Stomach (tissue), 9 donors: ENCODE data around the gene SLC7A14. TPM values are rescaled to one million over a fixed set of nuclear protein-coding genes. Genes with fewer than 3 reads are reported as not detected.
A peak's percentile ranks its signal among the peaks of the same experiment; 100 is the strongest.

Source experiments
- DNase-seq, 2 donors: peaks; one replicate each; pipeline versions ENCODE4 v3.0.0 to v3.0.0-alpha.2; 2013 to 2019
- H3K27ac ChIP-seq, 5 donors: fragments of 200-600 bp in 4 of 5; sonication (generic) in 4 of 5; one replicate each; pipeline ENCODE4 v1.5.1; 2013 to 2019; ENCODE audit warnings: mild to moderate bottlenecking in 1 of 5, moderate library complexity in 1 of 5
- H3K27me3 ChIP-seq, 3 donors: fragments of 200-600 bp; sonication (generic); one replicate each; pipeline ENCODE4 v1.5.1; 2017 to 2019; ENCODE audit warnings: mixed run types in 1 of 3
- H3K36me3 ChIP-seq, 4 donors: fragments of 200-600 bp; sonication (generic); 1 replicate in 3 of 4; 2 replicates in 1 of 4; pipeline ENCODE4 v1.5.1; 2016 to 2019
- H3K4me1 ChIP-seq, 4 donors: fragments of 200-600 bp; sonication (generic); one replicate each; pipeline ENCODE4 v1.5.1; 2016 to 2019
- H3K4me3 ChIP-seq, 4 donors: fragments of 200-600 bp; sonication (generic) in 3 of 4; one replicate each; pipeline ENCODE4 v1.5.1; 2016 to 2019; ENCODE audit warnings: mild to moderate bottlenecking in 1 of 4
- H3K9me3 ChIP-seq, 4 donors: fragments of 200-600 bp; sonication (generic); one replicate each; pipeline ENCODE4 v1.5.1; 2016 to 2019
- CTCF ChIP-seq, 7 experiments: fragments of 450-650 bp in 4 of 7; fragments of 200-600 bp in 3 of 7; sonication (generic) in 3 of 7; IDR thresholded peaks; one replicate each; pipeline ENCODE4 v1.5.1; 2016 to 2019; ENCODE audit warnings: antibody characterized with exemption in 7 of 7, control low read depth in 2 of 7, mild to moderate bottlenecking in 1 of 7
- EP300 ChIP-seq: sonication (generic); formaldehyde crosslinking; IDR thresholded peaks from one replicate; pipeline ENCODE4 v1.6.1; 2017; ENCODE audit warnings: antibody characterized with exemption
- POLR2A ChIP-seq, 4 donors: fragments of 450-650 bp; IDR thresholded peaks; one replicate each; pipeline ENCODE4 v1.6.1; 2016; ENCODE audit warnings: antibody characterized with exemption in 4 of 4, control low read depth in 2 of 4, mild to moderate bottlenecking in 1 of 4, moderate library complexity in 1 of 4
- POLR2AphosphoS5 ChIP-seq, 3 donors: sonication (generic); formaldehyde crosslinking; IDR thresholded peaks; one replicate each; pipeline ENCODE4 v1.6.1; 2016; ENCODE audit warnings: antibody characterized with exemption in 3 of 3
- WGBS, 5 donors: extraction: QIAGEN DNeasy Blood & Tissue Kit in 3 of 5; methylation state at CpG; one replicate each; pipeline versions ENCODE4 v1.1.5 to v1.1.7; 2013 to 2018; 5-methylcytosine and 5-hydroxymethylcytosine counted together
- intact Hi-C: fragments of 100-400 bp; cut with DNase I; formaldehyde crosslinking; loops from one replicate; pipeline ENCODE4 v1.15.1; 2023; ENCODE audit warnings: low total_unique reads
- polyA plus RNA-seq, 3 donors: library from polyadenylated mRNA; stranded (reverse); fragments of 200-250 nt; gene quantifications; one replicate each; pipeline ENCODE4 v1.2.3, GENCODE V29; 2013
- total RNA-seq, 5 donors: library from RNA; depleted of rRNA; stranded (reverse); fragments of >200 nt; gene quantifications; one replicate each; pipeline versions ENCODE4 v1.1.0 to v1.2.3, GENCODE V29; 2014 to 2016
- donor health status: healthy with polysubstance abuse.
- donor health status: Bipolar disorder and iron deficiency.
- donor health status: healthy.

Gene SLC7A14
- total and polyA plus RNA-seq, 8 donors: 0.10 to 2.4 (median 0.43) TPM; not detected in 5

- Histone ChIP-seq H3K9me3 (no peaks in the 10 kb centered on the region), H3K27ac (no peak overlapping the region), H3K4me3 (no peak overlapping the region), H3K27me3 (no peaks in the 10 kb centered on the region), H3K36me3 (no peaks in the 10 kb centered on the region), H3K4me1 (no peaks in the 10 kb centered on the region)
- TF ChIP-seq CTCF (IDR thresholded peaks at IDR 0.05) (no peak), POLR2A (IDR thresholded peaks at IDR 0.05) (no peak), EP300 (no peak), POLR2AphosphoS5 (IDR thresholded peaks at IDR 0.05) (no peak)
- WGBS, 5 donors: 69 to 76% (median 73%) methylated on average over 10 of the region's 10 CpGs
- peak in 1 of 2 donors; percentile 26 for DNase-seq
- intact Hi-C loops: no loop called here
Observed at GRCh38 chr3:170437696-170438407, 148.0 kb downstream of the SLC7A14 start.

- H3K9me3 ChIP-seq: no peaks in the 10 kb centered on the region
- H3K4me3 ChIP-seq: no peak overlapping the region
- no peaks in the 10 kb centered on the region for H3K36me3 ChIP-seq
- no peaks in the 10 kb centered on the region for H3K27me3 ChIP-seq
- WGBS, 5 donors: 74 to 84% (median 79%) methylated on average over 4 of the region's 4 CpGs
- H3K4me1 ChIP-seq: no peaks in the 10 kb centered on the region
- TF ChIP-seq CTCF (IDR thresholded peaks at IDR 0.05) (no peak), EP300 (no peak), POLR2AphosphoS5 (IDR thresholded peaks at IDR 0.05) (no peak), POLR2A (IDR thresholded peaks at IDR 0.05) (no peak)
- intact Hi-C loops: no loop called here
- H3K27ac ChIP-seq: no peak overlapping the region
- peak in 1 of 2 donors; percentile 23 for DNase-seq
Observed at GRCh38 chr3:170437176-170437575, 148.7 kb downstream of the SLC7A14 start.

- Histone ChIP-seq H3K4me3 (no peak overlapping the region), H3K4me1 (no peaks in the 10 kb centered on the region), H3K9me3 (no peaks in the 10 kb centered on the region), H3K27me3 (no peaks in the 10 kb centered on the region), H3K36me3 (no peaks in the 10 kb centered on the region), H3K27ac (no peak overlapping the region)
- no peak for DNase-seq
- intact Hi-C loops: no loop called here
- TF ChIP-seq POLR2AphosphoS5 (IDR thresholded peaks at IDR 0.05) (no peak), EP300 (no peak), POLR2A (IDR thresholded peaks at IDR 0.05) (no peak)
- 91 to 97% (median 96%) methylated on average over 2 of the region's 2 CpGs for WGBS, 5 donors
Observed at GRCh38 chr3:170436697-170437096, 149.2 kb downstream of the SLC7A14 start.

DNA sequence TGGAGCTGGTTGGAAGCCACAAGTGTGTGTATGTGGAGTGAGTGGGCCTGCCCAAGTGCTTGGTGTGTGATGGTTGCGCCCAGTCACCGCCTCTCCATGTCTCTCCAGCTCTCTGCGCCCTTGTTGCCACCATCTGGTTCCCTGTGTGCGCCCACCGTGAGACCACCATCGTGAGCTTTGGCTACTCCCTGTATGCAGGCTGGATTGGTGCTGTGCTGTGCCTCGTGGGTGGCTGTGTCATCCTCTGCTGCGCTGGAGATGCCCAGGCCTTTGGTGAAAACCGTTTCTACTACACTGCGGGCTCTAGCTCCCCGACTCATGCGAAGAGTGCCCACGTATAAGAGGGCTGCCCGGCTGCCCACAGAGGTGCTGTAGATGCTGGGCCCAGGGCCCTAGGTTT, 153.5 kb downstream of the SLC7A14 start:
- H3K27ac ChIP-seq: no peak overlapping the region
- DNase-seq: no peak
- TF ChIP-seq EP300 (no peak), CTCF (IDR thresholded peaks at IDR 0.05) (no peak), POLR2A (IDR thresholded peaks at IDR 0.05) (no peak), POLR2AphosphoS5 (IDR thresholded peaks at IDR 0.05) (no peak)
- WGBS, 5 donors: 93 to 97% (median 94%) methylated on average over 10 to 14 of the region's 14 CpGs
- no peak overlapping the region for H3K4me3 ChIP-seq
- no peaks in the 10 kb centered on the region for H3K4me1 ChIP-seq
- no peaks in the 10 kb centered on the region for H3K27me3 ChIP-seq
- intact Hi-C loops: no loop called here
- H3K9me3 ChIP-seq: no peaks in the 10 kb centered on the region
- no peaks in the 10 kb centered on the region for H3K36me3 ChIP-seq

GRCh38 chr3:170431054-170431453, 154.8 kb downstream of the SLC7A14 start:
- WGBS, 5 donors: 93 to 94% (median 94%) methylated on average over 3 of the region's 3 CpGs
- intact Hi-C loops: no loop called here
- H3K9me3 ChIP-seq: no peaks in the 10 kb centered on the region
- H3K27ac ChIP-seq: no peak overlapping the region
- no peaks in the 10 kb centered on the region for H3K4me1 ChIP-seq
- H3K36me3 ChIP-seq: no peaks in the 10 kb centered on the region
- TF ChIP-seq POLR2AphosphoS5 (IDR thresholded peaks at IDR 0.05): no peak
- no peak for TF ChIP-seq CTCF (IDR thresholded peaks at IDR 0.05)
- no peak for TF ChIP-seq POLR2A (IDR thresholded peaks at IDR 0.05)
- TF ChIP-seq EP300: no peak
- DNase-seq: no peak
- no peak overlapping the region for H3K4me3 ChIP-seq
- no peaks in the 10 kb centered on the region for H3K27me3 ChIP-seq
